C4-2B (cell line): ENCODE data around the gene MINDY4B.
A peak's percentile ranks its signal among the peaks of the same experiment; 100 is the strongest.

Experiments used
- H3K27ac ChIP-seq: fragments of 450-650 bp; 2 replicates; pipeline ENCODE4 v1.5.1; 2017
- CTCF ChIP-seq: fragments of 450-650 bp; conservative IDR thresholded peaks from 2 replicates; pipeline ENCODE4 v1.5.1; 2017; ENCODE audit warnings: mild to moderate bottlenecking
- ZFX ChIP-seq: fragments of 450-650 bp; IDR thresholded peaks from 2 replicates; pipeline ENCODE4 v1.6.1; 2017

Gene MINDY4B

DNA sequence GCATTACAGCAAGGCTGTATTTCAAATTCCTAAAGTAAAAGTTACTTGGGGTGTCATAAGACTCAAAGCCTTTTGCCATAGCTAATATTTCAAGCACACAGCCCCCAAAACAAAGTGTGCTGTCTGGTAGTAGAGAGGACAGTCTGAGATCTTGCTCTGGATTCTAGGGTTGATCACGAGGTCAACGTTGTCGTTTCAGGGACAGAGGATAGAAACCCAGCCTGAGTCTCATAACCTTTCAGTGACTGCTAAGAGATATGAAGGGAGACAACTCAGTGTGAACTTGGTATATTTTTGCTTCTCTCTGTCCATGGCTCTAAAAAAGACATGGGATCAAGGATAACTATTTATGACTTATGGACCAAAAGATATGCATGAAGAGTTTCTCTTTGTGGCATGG lies 25.6 kb upstream of the MINDY4B start:
- TF ChIP-seq ZFX: no peak
- TF ChIP-seq CTCF: no peak
- no peak overlapping the region for H3K27ac ChIP-seq

DNA sequence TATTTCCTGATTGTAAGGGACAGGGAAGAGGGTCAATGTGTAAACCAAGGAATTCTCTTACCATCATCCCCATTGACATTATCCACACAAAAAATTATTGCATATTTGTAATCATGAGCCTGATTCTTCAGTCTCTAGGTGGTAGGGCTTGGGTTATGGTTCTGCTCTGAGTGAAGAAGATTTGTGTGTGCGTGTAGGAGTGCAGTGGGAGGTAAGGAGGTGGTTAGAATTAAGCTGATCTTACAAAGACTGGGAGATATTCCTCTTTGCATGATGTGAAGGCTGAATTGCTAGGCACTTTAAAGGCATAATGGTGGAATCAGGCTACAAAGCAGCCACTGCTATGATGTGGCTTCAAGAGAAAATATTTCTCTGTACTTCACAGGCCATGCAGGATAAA lies 23.0 kb upstream of the MINDY4B start:
- no peak for TF ChIP-seq ZFX
- TF ChIP-seq CTCF: no peak
- H3K27ac ChIP-seq: no peak overlapping the region

- TF ChIP-seq CTCF (no peak), ZFX (no peak)
- no peak overlapping the region for H3K27ac ChIP-seq
Measured at GRCh38 chr3:150926328-150926727, 21.1 kb upstream of the MINDY4B start.

- no peak for TF ChIP-seq ZFX
- peak; percentile 93 for TF ChIP-seq CTCF
- H3K27ac ChIP-seq: no peak overlapping the region
Measured at GRCh38 chr3:150925751-150926201, 20.5 kb upstream of the MINDY4B start.

DNA sequence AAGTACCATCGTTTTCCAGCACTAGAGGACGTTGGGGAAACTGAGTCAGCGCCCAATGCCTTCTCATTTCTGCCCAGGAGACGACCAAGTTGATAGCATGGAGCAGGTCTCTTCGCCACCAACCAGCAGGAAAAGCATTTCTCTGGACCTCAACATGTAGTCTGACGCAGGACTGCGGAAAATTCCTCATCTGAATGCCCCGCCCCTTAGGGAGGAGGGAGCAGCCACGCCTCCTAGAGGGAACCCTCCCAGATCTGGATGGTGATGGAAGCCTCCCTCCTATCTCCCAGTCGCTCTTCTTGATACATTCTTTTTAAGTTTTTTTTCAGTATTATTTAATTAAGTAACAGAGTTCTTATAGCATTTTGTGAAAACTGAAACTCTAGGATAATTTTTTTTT lies 17.4 kb upstream of the MINDY4B start:
- no peak overlapping the region for H3K27ac ChIP-seq
- TF ChIP-seq ZFX: no peak
- TF ChIP-seq CTCF: no peak

DNA sequence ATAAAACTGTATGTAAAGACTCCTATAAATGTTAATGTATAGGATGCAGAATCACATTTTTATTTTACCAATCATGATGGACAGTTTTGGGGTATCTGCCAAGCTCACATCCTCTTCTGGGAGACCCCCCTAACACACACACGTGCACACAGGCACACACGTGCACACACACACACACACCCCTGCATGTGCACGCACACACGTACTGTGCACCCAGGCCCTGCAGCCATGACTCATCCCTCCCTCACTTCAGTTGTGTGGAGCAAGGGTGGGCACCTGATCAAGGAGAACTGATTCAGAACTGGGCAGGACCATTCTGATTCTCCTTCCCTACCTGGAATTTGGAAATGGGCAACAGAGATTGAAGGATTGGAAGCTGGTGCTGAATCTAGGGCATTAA lies 16.0 kb upstream of the MINDY4B start:
- no peak for TF ChIP-seq ZFX
- TF ChIP-seq CTCF: no peak
- no peak overlapping the region for H3K27ac ChIP-seq

- TF ChIP-seq CTCF (no peak), ZFX (no peak)
- H3K27ac ChIP-seq: no peak overlapping the region
Measured at GRCh38 chr3:150920236-150920635, 15.0 kb upstream of the MINDY4B start.
